Hepatocyte (in vitro differentiated cells): ENCODE data around the gene GJC1. TPM values are rescaled to one million over a fixed set of nuclear protein-coding genes. Genes with fewer than 3 reads are reported as not detected.
"Not testable (repeated sequence)": the region's sequence is repeated elsewhere in the genome, so short reads cannot be mapped to it uniquely, and the experiment has no call there.

ENCODE experiments used
- DNase-seq: peaks from one replicate; pipeline ENCODE4 v3.0.0-alpha.2; 2016; ENCODE audit warnings: low spot score
- H2AFZ ChIP-seq: fragments of 200-600 bp; sonication (generic); 2 replicates; pipeline ENCODE4 v1.6.0; 2016; ENCODE audit warnings: antibody characterized with exemption, mild to moderate bottlenecking
- H3K27ac ChIP-seq: fragments of 200-600 bp; sonication (generic); 2 replicates; pipeline ENCODE4 v1.5.1; 2016; ENCODE audit warnings: mild to moderate bottlenecking
- H3K27me3 ChIP-seq: fragments of 200-600 bp; sonication (generic); 2 replicates; pipeline ENCODE4 v1.6.1; 2016
- H3K36me3 ChIP-seq: fragments of 200-600 bp; sonication (generic); replicated peaks from 2 replicates; pipeline ENCODE4 v1.5.1; 2016; ENCODE audit warnings: low read depth; ENCODE audit not compliant: insufficient read depth
- H3K4me1 ChIP-seq: fragments of 200-600 bp; sonication (generic); 2 replicates; pipeline ENCODE4 v1.5.1; 2016; ENCODE audit warnings: mild to moderate bottlenecking, moderate library complexity; ENCODE audit not compliant: insufficient read depth
- H3K4me2 ChIP-seq: fragments of 200-600 bp; sonication (generic); 2 replicates; pipeline ENCODE4 v1.6.0; 2016
- H3K4me3 ChIP-seq: fragments of 200-600 bp; sonication (generic); 2 replicates; pipeline ENCODE4 v1.5.1; 2016; ENCODE audit warnings: mild to moderate bottlenecking
- H3K79me2 ChIP-seq: fragments of 200-600 bp; sonication (generic); 2 replicates; pipeline ENCODE4 v1.6.0; 2017; ENCODE audit warnings: mild to moderate bottlenecking
- H3K9me2 ChIP-seq: fragments of 200-600 bp; sonication (generic); replicated peaks from 2 replicates; pipeline ENCODE4 v1.6.0; 2017; ENCODE audit warnings: mild to moderate bottlenecking; ENCODE audit not compliant: insufficient read depth
- H3K9me3 ChIP-seq: fragments of 200-600 bp; sonication (generic); 2 replicates; pipeline ENCODE4 v1.5.1; 2016; ENCODE audit warnings: low read depth, mild to moderate bottlenecking
- H4K20me1 ChIP-seq: fragments of 200-600 bp; sonication (generic); 2 replicates; pipeline ENCODE4 v1.6.0; 2016; ENCODE audit warnings: mild to moderate bottlenecking; ENCODE audit not compliant: insufficient read depth, poor library complexity, severe bottlenecking
- CTCF ChIP-seq: fragments of 200-600 bp; sonication (generic); IDR thresholded peaks from 2 replicates; pipeline ENCODE4 v1.5.1; 2016; ENCODE audit warnings: antibody characterized with exemption, mild to moderate bottlenecking; ENCODE audit not compliant: poor library complexity
- EZH2 ChIP-seq: fragments of 200-600 bp; sonication (generic); IDR thresholded peaks from 2 replicates; pipeline ENCODE4 v1.6.1; 2016; ENCODE audit warnings: antibody characterized with exemption, mild to moderate bottlenecking, borderline replicate concordance
- EZH2phosphoT487 ChIP-seq: fragments of 200-600 bp; sonication (generic); IDR thresholded peaks from one replicate; pipeline ENCODE4 v1.6.1; 2018; ENCODE audit warnings: antibody characterized with exemption, mild to moderate bottlenecking, low read depth, moderate library complexity; ENCODE audit not compliant: unreplicated experiment, severe bottlenecking
- WGBS: methylation state at CpG from one replicate; pipeline ENCODE4 v1.1.6; 2016; ENCODE audit warnings: low lambda C conversion rate; ENCODE audit errors: missing lambda C conversion rate; 5-methylcytosine and 5-hydroxymethylcytosine counted together
- polyA plus RNA-seq: library from polyadenylated mRNA; unstranded; fragments of >200 nt; fragmentation: Nextera tagmentation; extraction: Ambion mirVana; gene quantifications from 2 replicates; pipeline ENCODE4 v1.2.1, GENCODE V29; 2016
- total RNA-seq: library from RNA; depleted of rRNA; stranded (reverse); fragments of >200 nt; gene quantifications from 2 replicates; pipeline ENCODE4 v1.2.3, GENCODE V29; 2014

GJC1 gene
- total and polyA plus RNA-seq, 2 experiments from 2014 or later, result 7.5 to 11.4 TPM

GRCh38 chr17:44812263-44812662, 17.8 kb downstream of the GJC1 start:
- no peaks in the 10 kb centered on the region for H3K36me3 ChIP-seq
- no peak overlapping the region for H3K4me2 ChIP-seq
- peaks cover 65% of the 10 kb centered on the region for H3K79me2 ChIP-seq
- no peaks in the 10 kb centered on the region for H3K4me1 ChIP-seq
- no peaks in the 10 kb centered on the region for H3K9me2 ChIP-seq
- DNase-seq, result no peak
- H3K4me3 ChIP-seq, result no peak overlapping the region
- TF ChIP-seq EZH2 (no peak), CTCF (no peak), EZH2phosphoT487 (no peak)
- no peak overlapping the region for H3K27ac ChIP-seq
- H3K27me3 ChIP-seq, result no peaks in the 10 kb centered on the region
- no peaks in the 10 kb centered on the region for H3K9me3 ChIP-seq
- H4K20me1 ChIP-seq, result no peaks in the 10 kb centered on the region
- no peak overlapping the region for H2AFZ ChIP-seq
- 89% methylated on average over 4 of the region's 4 CpGs for WGBS

- H3K79me2 ChIP-seq, result peaks cover 35% of the 10 kb centered on the region
- H2AFZ ChIP-seq, result not testable (repeated sequence)
Observed at GRCh38 chr17:44808656-44809388, 21.3 kb downstream of the GJC1 start.

GRCh38 chr17:44808156-44808555, 21.9 kb downstream of the GJC1 start:
- Histone ChIP-seq H3K4me3 (no peak overlapping the region), H3K9me2 (no peaks in the 10 kb centered on the region), H3K27me3 (no peaks in the 10 kb centered on the region), H3K79me2 (peaks cover 31% of the 10 kb centered on the region), H3K9me3 (no peaks in the 10 kb centered on the region), H3K27ac (no peak overlapping the region), H3K36me3 (no peaks in the 10 kb centered on the region), H4K20me1 (no peaks in the 10 kb centered on the region), H3K4me2 (no peak overlapping the region), H3K4me1 (peaks cover 6% of the 10 kb centered on the region), H2AFZ (no peak overlapping the region)
- no peak for DNase-seq
- 97% methylated on average over 4 of the region's 4 CpGs for WGBS
- TF ChIP-seq CTCF (no peak), EZH2phosphoT487 (no peak), EZH2 (no peak)

More at GRCh38 chr17:44808656-44809388, 21.3 kb downstream of the GJC1 start:
- not testable (repeated sequence) for H3K4me1 ChIP-seq, H3K9me2 ChIP-seq, H3K4me3 ChIP-seq, H3K27ac ChIP-seq, H4K20me1 ChIP-seq, H3K36me3 ChIP-seq, DNase-seq, H3K4me2 ChIP-seq, H3K9me3 ChIP-seq, H3K27me3 ChIP-seq
- WGBS, result 95% methylated on average over 9 of the region's 9 CpGs

- WGBS, result 72% methylated on average over 3 of the region's 3 CpGs
Observed at GRCh38 chr17:44807817-44808155, 22.3 kb downstream of the GJC1 start.

More at GRCh38 chr17:44807817-44808155, 22.3 kb downstream of the GJC1 start:
- Histone ChIP-seq H3K4me3 (no peak overlapping the region), H3K79me2 (peaks cover 31% of the 10 kb centered on the region), H3K9me3 (no peaks in the 10 kb centered on the region), H3K36me3 (no peaks in the 10 kb centered on the region), H2AFZ (no peak overlapping the region), H3K27me3 (no peaks in the 10 kb centered on the region), H3K27ac (no peak overlapping the region), H4K20me1 (no peaks in the 10 kb centered on the region), H3K4me1 (peaks cover 6% of the 10 kb centered on the region), H3K4me2 (no peak overlapping the region), H3K9me2 (no peaks in the 10 kb centered on the region)
- TF ChIP-seq EZH2phosphoT487 (no peak), CTCF (no peak), EZH2 (no peak)
- no peak for DNase-seq
